HCT116 (cell line): Measurements from ENCODE around the gene GPX2.

Experiments
- POLR2AphosphoS5 ChIP-seq: IDR thresholded peaks from 2 replicates; pipeline ENCODE4 v1.6.1; 2011; ENCODE audit warnings: mild to moderate bottlenecking, low read depth, low read length, moderate library complexity
- RAD21 ChIP-seq: IDR thresholded peaks from 2 replicates; pipeline ENCODE4 v1.6.1; 2012; ENCODE audit warnings: low read depth, mild to moderate bottlenecking
- SP1 ChIP-seq: IDR thresholded peaks from 2 replicates; pipeline ENCODE4 v1.6.1; 2012; ENCODE audit warnings: low read depth
- YY1 ChIP-seq: IDR thresholded peaks from 2 replicates; pipeline ENCODE4 v1.6.1; 2011; ENCODE audit warnings: low read length, low read depth, moderate library complexity, mild to moderate bottlenecking; ENCODE audit not compliant: insufficient replicate concordance; ENCODE audit errors: extremely low read depth
- ZNF274 ChIP-seq: fragments of 200-500 bp; sonication (Bioruptor generic); IDR thresholded peaks from 2 replicates; pipeline ENCODE4 v1.6.1; 2014; ENCODE audit warnings: mild to moderate bottlenecking, low read depth, low read length, inconsistent platforms
- TF ChIP-seq, protein P1 (sequence below), 3 experiments: fragments of 200-600 bp in 1 of 3; sonication (generic) in 1 of 3; IDR thresholded peaks in 2 of 3; conservative IDR thresholded peaks in 1 of 3; 2 replicates each; pipeline ENCODE4 v1.5.1; 2012 to 2017; ENCODE audit warnings: low read depth in 2 of 3, low read length in 2 of 3, antibody characterized with exemption in 1 of 3, borderline replicate concordance in 1 of 3, control low read depth in 1 of 3, mild to moderate bottlenecking in 1 of 3, mixed read lengths in 1 of 3, mixed run types in 1 of 3, moderate library complexity in 1 of 3; ENCODE audit not compliant: insufficient read depth in 1 of 3
- TF ChIP-seq, protein P2 (sequence below): IDR thresholded peaks from 2 replicates; pipeline ENCODE4 v1.6.1; 2011; ENCODE audit warnings: mild to moderate bottlenecking, low read length, moderate library complexity; ENCODE audit not compliant: insufficient replicate concordance; ENCODE audit errors: extremely low read depth

DNA sequence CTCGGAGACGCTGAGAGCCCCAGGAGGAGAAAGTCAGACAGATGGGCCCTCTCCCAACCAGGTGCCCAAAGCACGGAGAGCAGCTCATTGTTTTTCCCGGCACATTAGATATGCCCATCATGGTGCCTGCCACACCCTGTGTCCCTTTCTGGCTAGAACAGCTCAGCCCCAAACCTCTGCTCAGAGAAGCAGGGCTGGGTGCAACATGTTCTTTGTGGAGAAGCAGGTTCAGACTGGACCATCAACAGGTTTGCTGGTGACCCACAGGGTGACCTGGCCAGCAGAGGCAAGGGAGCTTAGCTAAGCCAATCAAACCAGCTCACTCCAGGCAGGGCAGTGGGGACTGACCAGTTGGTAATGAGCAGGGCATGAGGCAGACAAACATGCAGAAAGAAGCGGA, 16.2 kb upstream of the GPX2 start:
- no peak for TF ChIP-seq ZNF274
- TF ChIP-seq, protein P1, sequence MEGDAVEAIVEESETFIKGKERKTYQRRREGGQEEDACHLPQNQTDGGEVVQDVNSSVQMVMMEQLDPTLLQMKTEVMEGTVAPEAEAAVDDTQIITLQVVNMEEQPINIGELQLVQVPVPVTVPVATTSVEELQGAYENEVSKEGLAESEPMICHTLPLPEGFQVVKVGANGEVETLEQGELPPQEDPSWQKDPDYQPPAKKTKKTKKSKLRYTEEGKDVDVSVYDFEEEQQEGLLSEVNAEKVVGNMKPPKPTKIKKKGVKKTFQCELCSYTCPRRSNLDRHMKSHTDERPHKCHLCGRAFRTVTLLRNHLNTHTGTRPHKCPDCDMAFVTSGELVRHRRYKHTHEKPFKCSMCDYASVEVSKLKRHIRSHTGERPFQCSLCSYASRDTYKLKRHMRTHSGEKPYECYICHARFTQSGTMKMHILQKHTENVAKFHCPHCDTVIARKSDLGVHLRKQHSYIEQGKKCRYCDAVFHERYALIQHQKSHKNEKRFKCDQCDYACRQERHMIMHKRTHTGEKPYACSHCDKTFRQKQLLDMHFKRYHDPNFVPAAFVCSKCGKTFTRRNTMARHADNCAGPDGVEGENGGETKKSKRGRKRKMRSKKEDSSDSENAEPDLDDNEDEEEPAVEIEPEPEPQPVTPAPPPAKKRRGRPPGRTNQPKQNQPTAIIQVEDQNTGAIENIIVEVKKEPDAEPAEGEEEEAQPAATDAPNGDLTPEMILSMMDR (IDR thresholded peaks at IDR 0.05 in 2 of 3, conservative IDR thresholded peaks at IDR 0.05 in 1 of 3; ENCODE audit: borderline replicate concordance in 1 of 3, insufficient read depth in 1 of 3, low read depth in 2 of 3, low read length in 2 of 3) = no peak
- no peak for TF ChIP-seq POLR2AphosphoS5
- TF ChIP-seq SP1 = no peak
- no peak for TF ChIP-seq RAD21
- TF ChIP-seq, protein P2, sequence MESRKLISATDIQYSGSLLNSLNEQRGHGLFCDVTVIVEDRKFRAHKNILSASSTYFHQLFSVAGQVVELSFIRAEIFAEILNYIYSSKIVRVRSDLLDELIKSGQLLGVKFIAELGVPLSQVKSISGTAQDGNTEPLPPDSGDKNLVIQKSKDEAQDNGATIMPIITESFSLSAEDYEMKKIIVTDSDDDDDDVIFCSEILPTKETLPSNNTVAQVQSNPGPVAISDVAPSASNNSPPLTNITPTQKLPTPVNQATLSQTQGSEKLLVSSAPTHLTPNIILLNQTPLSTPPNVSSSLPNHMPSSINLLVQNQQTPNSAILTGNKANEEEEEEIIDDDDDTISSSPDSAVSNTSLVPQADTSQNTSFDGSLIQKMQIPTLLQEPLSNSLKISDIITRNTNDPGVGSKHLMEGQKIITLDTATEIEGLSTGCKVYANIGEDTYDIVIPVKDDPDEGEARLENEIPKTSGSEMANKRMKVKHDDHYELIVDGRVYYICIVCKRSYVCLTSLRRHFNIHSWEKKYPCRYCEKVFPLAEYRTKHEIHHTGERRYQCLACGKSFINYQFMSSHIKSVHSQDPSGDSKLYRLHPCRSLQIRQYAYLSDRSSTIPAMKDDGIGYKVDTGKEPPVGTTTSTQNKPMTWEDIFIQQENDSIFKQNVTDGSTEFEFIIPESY = no peak
- TF ChIP-seq YY1 = no peak
